Gastrocnemius medialis (tissue), 4 donors: Measurements from ENCODE around the gene DISC1. TPM values are rescaled to one million over a fixed set of nuclear protein-coding genes. Genes with fewer than 3 reads are reported as not detected.

Experiments used
- ATAC-seq, 2 donors: fragments of 150-250 bp; one replicate each; pipeline ENCODE4 v1.9.1; 2016
- DNase-seq, 2 donors: peaks; one replicate each; pipeline ENCODE4 v3.0.0-alpha.2; 2019
- H3K27ac ChIP-seq, 4 donors: fragments of 200-600 bp; sonication (generic); 1 replicate in 1 of 4; 2 replicates in 3 of 4; pipeline ENCODE4 v1.5.1; 2016 to 2018; ENCODE audit warnings: mild to moderate bottlenecking in 2 of 4, moderate library complexity in 1 of 4
- H3K27me3 ChIP-seq, 3 donors: fragments of 200-600 bp; sonication (generic) in 2 of 3; 1 replicate in 1 of 3; 2 replicates in 2 of 3; pipeline versions ENCODE4 v1.5.1 to v1.6.0; 2016 to 2019; ENCODE audit warnings: mild to moderate bottlenecking in 1 of 3, moderate library complexity in 1 of 3
- H3K36me3 ChIP-seq, 2 donors: fragments of 200-600 bp; sonication (generic) in 1 of 2; one replicate each; pipeline ENCODE4 v1.5.1; 2017 to 2018
- H3K4me1 ChIP-seq, 2 donors: fragments of 200-600 bp; sonication (generic) in 1 of 2; one replicate each; pipeline ENCODE4 v1.5.1; 2016 to 2017; ENCODE audit warnings: mild to moderate bottlenecking in 2 of 2
- H3K4me3 ChIP-seq, 4 donors: fragments of 200-600 bp; sonication (generic) in 3 of 4; 1 replicate in 1 of 4; 2 replicates in 3 of 4; pipeline ENCODE4 v1.5.1; 2016 to 2019; ENCODE audit warnings: mild to moderate bottlenecking in 2 of 4
- H3K9me3 ChIP-seq, 3 donors: fragments of 200-600 bp; sonication (generic) in 2 of 3; 1 replicate in 1 of 3; 2 replicates in 2 of 3; pipeline ENCODE4 v1.5.1; 2016 to 2019
- CTCF ChIP-seq, 5 experiments: fragments of 450-650 bp in 3 of 5; fragments of 200-600 bp in 2 of 5; sonication (generic) in 2 of 5; IDR thresholded peaks in 4 of 5; conservative IDR thresholded peaks in 1 of 5; 1 replicate in 4 of 5; 2 replicates in 1 of 5; pipeline ENCODE4 v1.5.1; 2016 to 2019; ENCODE audit warnings: antibody characterized with exemption in 5 of 5, mild to moderate bottlenecking in 3 of 5, moderate library complexity in 3 of 5
- POLR2A ChIP-seq, 2 donors: fragments of 450-650 bp; IDR thresholded peaks; one replicate each; pipeline ENCODE4 v1.6.1; 2017; ENCODE audit warnings: antibody characterized with exemption in 2 of 2, mild to moderate bottlenecking in 2 of 2, moderate library complexity in 2 of 2
- in situ Hi-C, 4 donors: fragments of 200-750 bp; cut with MboI; loops; one replicate each; pipeline versions ENCODE4 v1.15.0 to v1.8.0; 2017; ENCODE audit warnings: low sequenced_read_pairs in 4 of 4
- intact Hi-C: fragments of 100-400 bp; cut with DNase I; formaldehyde crosslinking; loops from one replicate; pipeline ENCODE4 v1.15.1; 2023; ENCODE audit warnings: low total_unique reads
- total RNA-seq, 4 donors: library from RNA; depleted of rRNA; stranded (reverse); fragments of >200 nt; gene quantifications; one replicate each; pipeline versions ENCODE4 v1.1.0 to v1.2.3, GENCODE V29; 2016

DISC1 gene
- total RNA-seq, 4 donors from 2014 or later, result 2.3 to 5.8 (median 2.6) TPM

GRCh38 chr1:231665726-231666125, 39.1 kb downstream of the DISC1 start:
- TF ChIP-seq CTCF (IDR thresholded peaks at IDR 0.05 in 4 of 5, conservative IDR thresholded peaks at IDR 0.05 in 1 of 5) (no peak), POLR2A (IDR thresholded peaks at IDR 0.05) (no peak)
- ATAC-seq, result no peak

GRCh38 chr1:231666220-231666936, 39.8 kb downstream of the DISC1 start:
- no peak for DNase-seq
- TF ChIP-seq CTCF (IDR thresholded peaks at IDR 0.05 in 4 of 5, conservative IDR thresholded peaks at IDR 0.05 in 1 of 5) (no peak), POLR2A (IDR thresholded peaks at IDR 0.05) (no peak)
- intact Hi-C loops, result no loop called here
- in situ Hi-C loops, result no loop called here
- no peaks in the 10 kb centered on the region for H3K27me3 ChIP-seq
- no peak overlapping the region for H3K27ac ChIP-seq
- no peak overlapping the region for H3K4me3 ChIP-seq
- H3K9me3 ChIP-seq, result peaks cover 0 to 13% (median 0%) of the 10 kb centered on the region in 3 donors
- no peak for ATAC-seq
- no peaks in the 10 kb centered on the region for H3K36me3 ChIP-seq
- H3K4me1 ChIP-seq, result no peaks in the 10 kb centered on the region

More at GRCh38 chr1:231665726-231666125, 39.1 kb downstream of the DISC1 start:
- DNase-seq, result no peak
- H3K4me3 ChIP-seq, result no peak overlapping the region
- H3K27ac ChIP-seq, result no peak overlapping the region
- H3K9me3 ChIP-seq, result peaks cover 0 to 13% (median 0%) of the 10 kb centered on the region in 3 donors
- no peaks in the 10 kb centered on the region for H3K36me3 ChIP-seq
- no peaks in the 10 kb centered on the region for H3K27me3 ChIP-seq
- in situ Hi-C loops (no loop called here), intact Hi-C loops (no loop called here)
- H3K4me1 ChIP-seq, result no peaks in the 10 kb centered on the region

GRCh38 chr1:231666937-231667608, 40.5 kb downstream of the DISC1 start:
- Histone ChIP-seq H3K36me3 (no peaks in the 10 kb centered on the region), H3K4me3 (no peak overlapping the region), H3K4me1 (no peaks in the 10 kb centered on the region), H3K9me3 (peaks cover 0 to 13% (median 0%) of the 10 kb centered on the region in 3 donors), H3K27me3 (no peaks in the 10 kb centered on the region), H3K27ac (no peak overlapping the region)
- intact Hi-C loops (no loop called here), in situ Hi-C loops (no loop called here)
- DNase-seq, result no peak
- no peak for ATAC-seq
- TF ChIP-seq POLR2A (IDR thresholded peaks at IDR 0.05), result no peak
- TF ChIP-seq CTCF (IDR thresholded peaks at IDR 0.05 in 4 of 5, conservative IDR thresholded peaks at IDR 0.05 in 1 of 5), result no peak

- Histone ChIP-seq H3K36me3 (no peaks in the 10 kb centered on the region), H3K9me3 (peaks cover 0 to 13% (median 0%) of the 10 kb centered on the region in 3 donors), H3K27me3 (no peaks in the 10 kb centered on the region), H3K27ac (no peak overlapping the region), H3K4me3 (no peak overlapping the region), H3K4me1 (no peaks in the 10 kb centered on the region)
- in situ Hi-C loops, result no loop called here
- DNase-seq (no peak), ATAC-seq (no peak)
- intact Hi-C loops, result no loop called here
- no peak for TF ChIP-seq CTCF (IDR thresholded peaks at IDR 0.05 in 4 of 5, conservative IDR thresholded peaks at IDR 0.05 in 1 of 5)
- TF ChIP-seq POLR2A (IDR thresholded peaks at IDR 0.05), result no peak
Measured at GRCh38 chr1:231667896-231668506, 41.4 kb downstream of the DISC1 start.
